GM23248 (cell line): Measurements from ENCODE around the gene B3GNT4.

Experiments used
- EZH2 ChIP-seq: fragments of 200-600 bp; sonication (generic); IDR thresholded peaks from 2 replicates; pipeline ENCODE4 v1.6.1; 2018; ENCODE audit warnings: antibody characterized with exemption, mild to moderate bottlenecking; ENCODE audit not compliant: insufficient read depth, poor library complexity, severe bottlenecking
- EZH2phosphoT487 ChIP-seq: fragments of 200-600 bp; sonication (generic); IDR thresholded peaks from 2 replicates; pipeline ENCODE4 v1.6.1; 2018; ENCODE audit warnings: antibody characterized with exemption, moderate library complexity, mild to moderate bottlenecking, low read depth; ENCODE audit not compliant: insufficient read depth

- TF ChIP-seq EZH2phosphoT487 (no peak), EZH2 (no peak)
Measured at GRCh38 chr12:122159882-122160281, 43.6 kb upstream of the B3GNT4 start.
